Fibroblast of skin of left biceps (primary cell): ENCODE measurements around the gene ZMYND8.
"Not testable (repeated sequence)": the region's sequence is repeated elsewhere in the genome, so short reads cannot be mapped to it uniquely, and the experiment has no call there.

Experiments used
- DNase-seq, 2 experiments: peaks; one replicate each; pipeline ENCODE4 v3.0.0-alpha.2; 2013; ENCODE audit warnings: low read depth in 2 of 2

ZMYND8 gene

GRCh38 chr20:47246061-47246777, 110.3 kb downstream of the ZMYND8 start:
- DNase-seq, result no peak

GRCh38 chr20:47245166-47245565, 111.3 kb downstream of the ZMYND8 start:
- not testable (repeated sequence) for DNase-seq

DNA sequence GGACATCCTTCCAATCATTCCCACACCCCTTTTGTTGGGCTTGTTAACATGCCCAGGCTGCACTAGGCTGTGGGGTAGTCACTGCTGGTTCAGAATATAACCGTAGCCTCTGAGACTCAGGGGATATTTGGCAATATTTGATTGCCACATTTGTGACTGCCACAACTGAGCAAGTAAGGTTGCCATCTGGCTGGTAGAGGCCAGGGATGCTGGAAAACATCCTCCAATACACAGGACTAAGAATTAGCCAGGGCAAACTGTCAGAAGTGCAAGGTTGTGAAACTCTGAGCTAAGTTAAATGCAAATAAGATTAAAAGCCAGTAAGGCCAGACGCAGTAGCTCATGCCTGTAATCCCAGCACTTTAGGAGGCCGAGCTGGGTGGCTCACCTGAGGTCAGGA, 112.0 kb downstream of the ZMYND8 start:
- DNase-seq, result no peak

DNA sequence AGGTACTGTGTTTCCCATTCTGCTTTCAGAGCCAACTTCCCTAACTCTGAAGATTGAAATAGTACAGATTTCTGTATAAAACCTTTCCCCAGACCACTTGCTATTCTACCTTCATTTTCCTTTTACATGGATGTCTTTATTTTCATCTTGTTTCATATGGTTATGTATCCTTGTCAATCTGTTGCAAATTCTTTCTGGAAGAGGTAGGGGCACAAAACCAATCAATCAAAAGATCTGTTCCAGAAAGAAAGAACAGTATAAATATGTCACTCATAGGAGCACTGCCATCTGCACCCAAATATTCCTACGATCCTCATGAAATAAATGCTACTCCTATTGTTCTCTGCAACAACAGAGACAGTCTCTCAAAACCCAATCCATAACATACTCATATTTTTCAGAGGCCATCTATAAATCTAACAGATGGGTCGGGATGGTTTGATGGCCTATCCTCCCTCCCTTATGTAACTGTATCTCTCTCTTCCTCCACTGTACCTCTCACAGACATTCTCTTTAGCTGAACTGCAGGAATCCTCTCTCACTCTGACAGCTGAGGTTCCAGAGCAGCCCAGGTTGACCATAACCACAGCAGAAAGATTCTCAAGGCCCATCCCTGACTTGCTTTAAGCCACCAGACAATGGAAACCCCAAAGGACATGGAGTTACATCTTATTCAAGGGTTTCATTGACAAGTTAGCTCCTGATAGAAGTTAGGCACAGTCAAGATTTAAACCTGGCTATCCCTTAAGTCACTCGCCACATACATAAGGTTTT, 112.8 kb downstream of the ZMYND8 start:
- DNase-seq, result no peak

DNA sequence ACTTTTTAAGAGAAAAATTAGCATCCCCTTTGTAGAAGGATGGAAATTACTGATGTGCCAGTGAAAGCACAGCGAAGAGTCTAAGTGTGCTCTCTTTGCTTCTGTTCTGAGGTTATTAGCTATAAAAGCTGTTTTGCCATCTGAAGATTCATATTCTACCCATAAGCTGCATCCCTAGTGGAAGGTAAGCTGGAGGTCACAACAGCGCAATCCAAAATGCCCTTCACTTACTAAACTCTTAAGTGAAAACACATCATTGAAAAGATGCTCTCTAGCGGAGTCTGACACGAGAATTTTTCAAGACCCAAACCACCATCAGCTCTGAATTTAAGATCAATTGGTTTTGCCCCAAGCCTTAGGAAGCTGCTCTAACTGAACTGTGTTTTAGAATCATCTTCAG, 113.5 kb downstream of the ZMYND8 start:
- no peak for DNase-seq

DNA sequence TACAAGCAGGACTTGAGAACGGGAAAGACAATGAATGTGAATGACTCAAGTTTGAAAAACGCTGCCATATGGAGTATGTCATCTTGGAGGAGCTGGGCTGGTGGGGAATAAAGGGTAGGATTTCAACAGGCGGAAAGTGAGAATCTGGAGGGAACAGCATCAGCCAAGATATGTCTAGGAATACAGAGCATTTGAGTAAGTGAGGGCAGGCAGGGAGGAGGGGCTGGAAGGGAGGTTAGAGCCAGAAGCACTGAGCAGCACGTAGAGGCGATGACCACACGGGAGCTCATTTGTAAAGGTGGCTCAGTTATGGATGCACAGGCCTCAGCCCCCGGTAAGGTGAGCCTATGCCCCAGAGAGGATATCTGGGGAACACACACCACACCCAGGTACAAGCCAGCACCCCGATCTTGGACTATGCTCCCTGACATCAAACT, 115.1 kb downstream of the ZMYND8 start:
- peak; percentile 82 to 83 for DNase-seq

GRCh38 chr20:47240096-47240495, 116.4 kb downstream of the ZMYND8 start:
- DNase-seq, result not testable (repeated sequence)

GRCh38 chr20:47239719-47240067, 116.8 kb downstream of the ZMYND8 start:
- DNase-seq, result no peak

DNA sequence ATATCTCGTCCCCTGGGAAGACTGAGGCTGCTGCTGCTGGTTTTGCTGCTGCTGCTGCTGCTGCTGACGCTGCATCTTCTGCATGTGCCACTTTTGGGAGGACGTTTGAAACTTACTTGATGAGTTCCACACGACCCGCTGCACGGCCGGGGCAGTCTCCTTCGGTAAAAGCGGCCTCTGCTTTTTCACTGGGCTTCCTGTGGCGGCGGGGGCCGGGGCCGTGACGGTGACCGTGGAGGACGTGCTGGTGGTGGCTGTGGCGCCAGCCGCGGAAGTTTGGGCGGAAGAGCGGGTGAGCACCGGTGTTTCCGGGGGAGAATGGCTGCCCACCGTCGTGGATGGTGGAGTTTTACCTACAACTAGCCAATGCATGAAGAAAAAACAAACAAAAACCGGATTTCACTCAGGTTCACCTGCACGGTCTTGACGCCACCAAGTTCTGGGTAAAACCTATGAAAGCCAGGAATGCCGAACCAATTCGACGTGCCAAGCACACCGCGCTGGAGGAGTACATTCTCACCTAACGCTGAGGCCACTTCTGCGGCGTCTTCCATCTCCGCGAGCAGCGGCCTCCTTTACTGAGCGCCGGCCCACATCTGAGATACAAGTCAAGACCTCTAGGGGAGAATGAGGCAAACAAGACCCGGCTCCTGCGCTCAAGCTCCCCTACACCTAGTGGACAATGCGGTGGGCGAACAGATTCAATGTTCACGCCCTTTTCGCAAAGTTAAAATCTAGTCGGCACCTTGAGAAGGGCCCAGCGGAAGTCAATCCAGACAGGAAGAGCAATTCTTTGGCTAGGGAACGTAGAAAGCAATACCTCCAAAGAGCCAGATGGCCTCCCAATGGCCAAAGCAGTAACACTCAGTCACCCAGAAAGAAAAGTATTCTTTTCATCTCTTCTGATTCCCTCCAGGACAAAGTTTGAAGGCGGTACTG, 117.5 kb downstream of the ZMYND8 start:
- DNase-seq, result no peak

GRCh38 chr20:47237715-47238114, 118.8 kb downstream of the ZMYND8 start:
- DNase-seq, result no peak

- DNase-seq, result no peak
Observed at GRCh38 chr20:47236639-47236900, 119.9 kb downstream of the ZMYND8 start.

GRCh38 chr20:47235853-47236638, 120.5 kb downstream of the ZMYND8 start:
- no peak for DNase-seq

- no peak for DNase-seq
Observed at GRCh38 chr20:47235111-47235510, 121.4 kb downstream of the ZMYND8 start.

- no peak for DNase-seq
Observed at GRCh38 chr20:47233333-47234188, 122.9 kb downstream of the ZMYND8 start.

DNA sequence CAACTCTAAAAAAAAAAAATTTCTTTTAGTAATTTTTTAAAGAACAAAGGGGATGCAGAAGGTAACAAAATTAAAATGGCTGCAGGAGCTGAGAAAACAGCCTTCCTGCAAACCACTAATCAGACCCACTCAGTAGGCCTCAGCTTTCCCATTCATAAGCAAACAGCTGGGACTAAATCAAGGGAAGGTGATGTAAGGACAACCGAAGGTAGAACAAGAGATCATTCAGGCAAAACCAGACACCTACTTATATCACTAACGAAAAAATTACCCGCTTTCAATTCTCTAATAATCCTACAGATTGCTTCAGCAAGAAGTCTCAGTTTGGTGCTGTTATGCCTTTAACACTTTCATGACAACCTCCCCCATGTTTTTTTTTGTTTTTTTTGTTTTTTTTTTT, 124.0 kb downstream of the ZMYND8 start:
- no peak for DNase-seq

GRCh38 chr20:47231382-47232039, 125.0 kb downstream of the ZMYND8 start:
- peak; percentile 80 for DNase-seq

GRCh38 chr20:47230811-47231256, 125.7 kb downstream of the ZMYND8 start:
- no peak for DNase-seq

- DNase-seq, result no peak
Observed at GRCh38 chr20:47228654-47229053, 127.8 kb downstream of the ZMYND8 start.

DNA sequence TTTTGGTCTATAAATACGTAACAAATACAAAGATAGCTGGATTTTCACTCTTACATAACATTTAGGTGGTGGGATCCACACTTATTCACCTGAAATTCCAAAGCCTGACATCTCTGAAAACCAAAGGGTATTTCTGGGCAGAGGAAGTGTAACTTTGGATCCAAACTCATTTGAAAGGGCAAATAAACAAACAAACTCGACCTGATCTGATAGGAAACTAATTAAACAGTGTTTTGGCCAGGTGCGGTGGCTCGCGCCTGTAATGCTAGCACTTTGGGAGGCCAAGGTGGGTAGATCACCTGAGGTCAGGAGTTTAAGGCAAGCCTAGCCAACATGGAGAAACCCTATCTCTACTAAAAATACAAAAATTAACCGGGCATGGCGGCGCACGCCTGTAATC, 128.9 kb downstream of the ZMYND8 start:
- DNase-seq, result no peak

- DNase-seq, result no peak
Observed at GRCh38 chr20:47227119-47227518, 129.4 kb downstream of the ZMYND8 start.
